Colonic mucosa (tissue), 4 donors: ENCODE data around the gene KCNMB3. TPM values are rescaled to one million over a fixed set of nuclear protein-coding genes. Genes with fewer than 3 reads are reported as not detected.
"Not testable (repeated sequence)": the region's sequence is repeated elsewhere in the genome, so short reads cannot be mapped to it uniquely, and the experiment has no call there.

Experiments
- DNase-seq: peaks from one replicate; pipeline ENCODE4 v3.0.0-alpha.2; 2020
- H3K27ac ChIP-seq: fragments of 200-600 bp; one replicate; pipeline ENCODE4 v1.8.0; 2021
- H3K27me3 ChIP-seq: fragments of 200-600 bp; one replicate; pipeline ENCODE4 v1.8.0; 2021
- H3K36me3 ChIP-seq: fragments of 200-600 bp; one replicate; pipeline ENCODE4 v1.8.0; 2021
- H3K4me1 ChIP-seq: fragments of 200-600 bp; one replicate; pipeline ENCODE4 v1.8.0; 2021; ENCODE audit warnings: mild to moderate bottlenecking
- H3K4me3 ChIP-seq: fragments of 200-600 bp; one replicate; pipeline ENCODE4 v1.8.0; 2021
- H3K9ac ChIP-seq, 2 donors: one replicate each; pipeline ENCODE4 v1.7.0; 2013; ENCODE audit warnings: control low read depth in 2 of 2, low read depth in 2 of 2, low read length in 2 of 2
- H3K9me3 ChIP-seq: fragments of 200-600 bp; one replicate; pipeline ENCODE4 v1.8.0; 2021
- CTCF ChIP-seq: fragments of 200-600 bp; IDR thresholded peaks from one replicate; pipeline ENCODE4 v1.8.0; 2022; ENCODE audit warnings: antibody characterized with exemption, mild to moderate bottlenecking
- intact Hi-C: fragments of 100-400 bp; cut with DNase I; formaldehyde crosslinking; loops from one replicate; pipeline ENCODE4 v1.14.1; 2022
- total RNA-seq, 2 donors: library from RNA; stranded (reverse); fragmentation: NEBNext Ultra II Directional in 1 of 2; extraction: Animal tissue kit (Norgen Biotek cat#: 25700) in 1 of 2; gene quantifications; one replicate each; pipeline ENCODE4 v1.2.1, GENCODE V29; 2021
- donor health status: healthy.
- donor health status: DM: no; HTN: no; CAD: no.
- donor health status: DM: no; HTN: no; CAD: no.

KCNMB3 gene
- total RNA-seq, 2 donors from 2014 or later = 1.5 to 1.7 TPM

GRCh38 chr3:179234199-179234598 is 16.7 kb downstream of the KCNMB3 start:
- no peaks in the 10 kb centered on the region for H3K4me1 ChIP-seq
- no peaks in the 10 kb centered on the region for H3K27me3 ChIP-seq
- no peak for TF ChIP-seq CTCF
- H3K27ac ChIP-seq = no peak overlapping the region
- H3K36me3 ChIP-seq = no peaks in the 10 kb centered on the region
- H3K9ac ChIP-seq = no peak overlapping the region
- intact Hi-C loops = no loop called here
- no peak for DNase-seq
- no peak overlapping the region for H3K4me3 ChIP-seq
- no peaks in the 10 kb centered on the region for H3K9me3 ChIP-seq

GRCh38 chr3:179233043-179233442 is 17.9 kb downstream of the KCNMB3 start:
- intact Hi-C loops = no loop called here
- Histone ChIP-seq H3K27me3 (no peaks in the 10 kb centered on the region), H3K36me3 (no peaks in the 10 kb centered on the region), H3K4me1 (no peaks in the 10 kb centered on the region), H3K9ac (no peak overlapping the region), H3K27ac (no peak overlapping the region), H3K9me3 (no peaks in the 10 kb centered on the region), H3K4me3 (no peak overlapping the region)
- TF ChIP-seq CTCF = no peak
- DNase-seq = no peak

- Histone ChIP-seq H3K9me3 (no peaks in the 10 kb centered on the region), H3K9ac (no peak overlapping the region), H3K27me3 (no peaks in the 10 kb centered on the region), H3K4me3 (no peak overlapping the region), H3K36me3 (no peaks in the 10 kb centered on the region), H3K4me1 (no peaks in the 10 kb centered on the region), H3K27ac (no peak overlapping the region)
- no peak for TF ChIP-seq CTCF
- DNase-seq = no peak
- intact Hi-C loops = no loop called here
These were observed 21.7 kb downstream of the KCNMB3 start for GRCh38 chr3:179229177-179229576.

GRCh38 chr3:179227349-179227748 is 23.6 kb downstream of the KCNMB3 start:
- Histone ChIP-seq H3K9me3 (no peaks in the 10 kb centered on the region), H3K27ac (no peak overlapping the region), H3K9ac (no peak overlapping the region), H3K4me1 (no peaks in the 10 kb centered on the region), H3K4me3 (no peak overlapping the region), H3K27me3 (no peaks in the 10 kb centered on the region), H3K36me3 (no peaks in the 10 kb centered on the region)
- TF ChIP-seq CTCF = no peak
- intact Hi-C loops = no loop called here
- DNase-seq = no peak

- Histone ChIP-seq H3K4me1 (no peaks in the 10 kb centered on the region), H3K27me3 (no peaks in the 10 kb centered on the region), H3K27ac (no peak overlapping the region), H3K9me3 (no peaks in the 10 kb centered on the region), H3K4me3 (no peak overlapping the region), H3K36me3 (no peaks in the 10 kb centered on the region), H3K9ac (no peak overlapping the region)
- TF ChIP-seq CTCF = no peak
- intact Hi-C loops = no loop called here
- DNase-seq = no peak
These were observed 26.3 kb downstream of the KCNMB3 start for GRCh38 chr3:179224584-179224983.

- TF ChIP-seq CTCF = no peak
- no peaks in the 10 kb centered on the region for H3K9me3 ChIP-seq
- intact Hi-C loops = no loop called here
- H3K4me3 ChIP-seq = no peak overlapping the region
- no peaks in the 10 kb centered on the region for H3K4me1 ChIP-seq
- no peaks in the 10 kb centered on the region for H3K36me3 ChIP-seq
- no peak overlapping the region for H3K9ac ChIP-seq
- H3K27ac ChIP-seq = no peak overlapping the region
- no peaks in the 10 kb centered on the region for H3K27me3 ChIP-seq
- no peak for DNase-seq
These were observed 27.4 kb downstream of the KCNMB3 start for GRCh38 chr3:179223548-179223947.

- H3K4me3 ChIP-seq, H3K27ac ChIP-seq, DNase-seq, intact Hi-C loops, H3K27me3 ChIP-seq, H3K4me1 ChIP-seq, H3K9me3 ChIP-seq, H3K36me3 ChIP-seq, H3K9ac ChIP-seq: not testable (repeated sequence)
These were observed 32.7 kb downstream of the KCNMB3 start for GRCh38 chr3:179218213-179218612.

GRCh38 chr3:179215550-179215949 is 35.4 kb downstream of the KCNMB3 start:
- H3K36me3 ChIP-seq, H3K4me1 ChIP-seq, H3K9me3 ChIP-seq, H3K4me3 ChIP-seq, H3K27ac ChIP-seq, H3K9ac ChIP-seq, H3K27me3 ChIP-seq, DNase-seq, intact Hi-C loops: not testable (repeated sequence)
